Peyer's patch (tissue), 4 donors: Measurements from ENCODE around the gene DHCR24. TPM values are rescaled to one million over a fixed set of nuclear protein-coding genes. Genes with fewer than 3 reads are reported as not detected.

ENCODE experiments used
- DNase-seq, 3 donors: peaks; one replicate each; pipeline ENCODE4 v3.0.0-alpha.2; 2017 to 2019
- H3K27ac ChIP-seq, 4 donors: fragments of 200-600 bp; sonication (generic); one replicate each; pipeline ENCODE4 v1.5.1; 2016 to 2019
- H3K27me3 ChIP-seq, 2 donors: fragments of 200-600 bp; sonication (generic); one replicate each; pipeline ENCODE4 v1.5.1; 2019
- H3K36me3 ChIP-seq, 3 donors: fragments of 200-600 bp; sonication (generic); one replicate each; pipeline ENCODE4 v1.5.1; 2016 to 2019
- H3K4me1 ChIP-seq, 4 donors: fragments of 200-600 bp; sonication (generic); one replicate each; pipeline ENCODE4 v1.5.1; 2016 to 2019
- H3K4me3 ChIP-seq, 4 donors: fragments of 200-600 bp; sonication (generic); 1 replicate in 3 of 4; 2 replicates in 1 of 4; pipeline ENCODE4 v1.5.1; 2016 to 2019; ENCODE audit warnings: mild to moderate bottlenecking in 1 of 4
- H3K9me3 ChIP-seq, 4 donors: fragments of 200-600 bp; sonication (generic); one replicate each; pipeline ENCODE4 v1.5.1; 2016 to 2019; ENCODE audit warnings: mild to moderate bottlenecking in 1 of 4
- CTCF ChIP-seq, 6 experiments: fragments of 450-650 bp in 4 of 6; fragments of 200-600 bp in 2 of 6; sonication (generic) in 1 of 6; IDR thresholded peaks; one replicate each; pipeline ENCODE4 v1.5.1; 2017 to 2019; ENCODE audit warnings: antibody characterized with exemption in 6 of 6, mild to moderate bottlenecking in 3 of 6, moderate library complexity in 1 of 6
- POLR2A ChIP-seq, 2 donors: fragments of 450-650 bp; IDR thresholded peaks; one replicate each; pipeline ENCODE4 v1.5.1; 2017; ENCODE audit warnings: antibody characterized with exemption in 2 of 2, mild to moderate bottlenecking in 2 of 2, moderate library complexity in 2 of 2
- total RNA-seq, 4 donors: library from RNA; depleted of rRNA; stranded (reverse); fragments of >200 nt; gene quantifications; one replicate each; pipeline ENCODE4 v1.1.0, GENCODE V29; 2016

DHCR24 gene
- total RNA-seq, 4 donors from 2014 or later = 15.7 to 119 (median 110) TPM

- Histone ChIP-seq H3K4me1 (no peaks in the 10 kb centered on the region), H3K9me3 (no peaks in the 10 kb centered on the region), H3K36me3 (no peaks in the 10 kb centered on the region), H3K27me3 (no peaks in the 10 kb centered on the region), H3K4me3 (no peak overlapping the region), H3K27ac (no peak overlapping the region)
- no peak for TF ChIP-seq POLR2A (IDR thresholded peaks at IDR 0.05)
- TF ChIP-seq CTCF (IDR thresholded peaks at IDR 0.05) = no peak
- DNase-seq = no peak
Observed at GRCh38 chr1:54928327-54928726, 41.3 kb upstream of the DHCR24 start.

GRCh38 chr1:54927472-54928240 is 40.7 kb upstream of the DHCR24 start:
- Histone ChIP-seq H3K27ac (no peak overlapping the region), H3K36me3 (no peaks in the 10 kb centered on the region), H3K4me1 (no peaks in the 10 kb centered on the region), H3K4me3 (no peak overlapping the region), H3K9me3 (no peaks in the 10 kb centered on the region), H3K27me3 (no peaks in the 10 kb centered on the region)
- DNase-seq = no peak
- TF ChIP-seq CTCF (IDR thresholded peaks at IDR 0.05) (no peak), POLR2A (IDR thresholded peaks at IDR 0.05) (no peak)

- Histone ChIP-seq H3K36me3 (no peaks in the 10 kb centered on the region), H3K4me3 (no peak overlapping the region), H3K27me3 (no peaks in the 10 kb centered on the region), H3K4me1 (no peaks in the 10 kb centered on the region), H3K27ac (no peak overlapping the region), H3K9me3 (no peaks in the 10 kb centered on the region)
- no peak for DNase-seq
- TF ChIP-seq CTCF (IDR thresholded peaks at IDR 0.05) (no peak), POLR2A (IDR thresholded peaks at IDR 0.05) (no peak)
Observed at GRCh38 chr1:54926970-54927369, 40.0 kb upstream of the DHCR24 start.

GRCh38 chr1:54922921-54923421 is 36.0 kb upstream of the DHCR24 start:
- Histone ChIP-seq H3K4me1 (no peaks in the 10 kb centered on the region), H3K9me3 (no peaks in the 10 kb centered on the region), H3K27ac (no peak overlapping the region), H3K27me3 (no peaks in the 10 kb centered on the region), H3K4me3 (no peak overlapping the region), H3K36me3 (no peaks in the 10 kb centered on the region)
- DNase-seq = no peak
- TF ChIP-seq POLR2A (IDR thresholded peaks at IDR 0.05) = no peak
- TF ChIP-seq CTCF (IDR thresholded peaks at IDR 0.05) = no peak

GRCh38 chr1:54922040-54922761 is 35.2 kb upstream of the DHCR24 start:
- TF ChIP-seq POLR2A (IDR thresholded peaks at IDR 0.05) (no peak), CTCF (IDR thresholded peaks at IDR 0.05) (no peak)
- no peak overlapping the region for H3K27ac ChIP-seq
- DNase-seq = no peak
- H3K27me3 ChIP-seq = no peaks in the 10 kb centered on the region
- no peaks in the 10 kb centered on the region for H3K36me3 ChIP-seq
- H3K4me3 ChIP-seq = no peak overlapping the region
- no peaks in the 10 kb centered on the region for H3K9me3 ChIP-seq
- H3K4me1 ChIP-seq = no peaks in the 10 kb centered on the region
